Activated CD8-positive, alpha-beta memory T cell treated with anti-CD3 and anti-CD28 coated beads for 1 hour (primary cell): Measurements from ENCODE around the gene ADM2.
"Not testable (repeated sequence)": the region's sequence is repeated elsewhere in the genome, so short reads cannot be mapped to it uniquely, and the experiment has no call there.

Experiments used
- DNase-seq, 2 donors: peaks; one replicate each; pipeline ENCODE4 v3.0.0-alpha.2; 2020; ENCODE audit warnings: low read depth in 1 of 2; ENCODE audit errors: extremely low read depth in 1 of 2

ADM2 gene, protein sequence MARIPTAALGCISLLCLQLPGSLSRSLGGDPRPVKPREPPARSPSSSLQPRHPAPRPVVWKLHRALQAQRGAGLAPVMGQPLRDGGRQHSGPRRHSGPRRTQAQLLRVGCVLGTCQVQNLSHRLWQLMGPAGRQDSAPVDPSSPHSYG

DNA sequence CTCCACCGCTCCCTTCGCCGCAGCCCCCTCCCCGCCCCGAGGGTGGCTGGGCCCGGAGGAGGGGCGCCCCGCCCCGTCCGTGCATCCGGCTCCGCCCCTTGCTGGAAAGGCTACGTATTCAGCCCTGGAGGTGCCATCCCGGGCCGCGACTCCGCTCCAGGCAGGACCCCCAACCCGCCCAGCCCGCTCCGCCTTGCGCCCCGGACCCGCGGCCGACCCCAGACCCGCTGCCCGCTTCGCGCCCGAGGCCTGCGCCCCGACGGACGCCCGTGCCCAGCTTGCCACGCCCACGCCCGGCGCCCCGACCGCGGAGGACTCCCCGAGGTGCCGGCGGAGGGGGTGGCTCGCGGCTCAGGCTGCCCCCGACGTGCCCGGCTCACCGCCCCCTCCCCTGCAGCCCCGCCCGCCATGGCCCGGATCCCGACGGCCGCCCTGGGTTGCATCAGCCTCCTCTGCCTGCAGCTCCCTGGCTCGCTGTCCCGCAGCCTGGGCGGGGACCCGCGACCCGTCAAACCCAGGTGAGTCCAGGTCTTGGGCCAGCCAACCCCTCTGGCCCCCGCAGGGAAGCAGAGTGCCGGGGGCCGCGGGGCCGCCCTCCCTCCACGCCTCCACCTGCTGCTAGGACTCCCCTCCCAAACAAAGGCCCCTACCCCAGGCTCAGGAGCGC, at the start of gene ADM2:
Gene ADM2 (plus strand): TSS at position 104 of the 667 bp plus-strand sequence. CDS start 305 bp downstream, at position 409.
- DNase-seq = peak in 1 of 2 donors; percentile 45

DNA sequence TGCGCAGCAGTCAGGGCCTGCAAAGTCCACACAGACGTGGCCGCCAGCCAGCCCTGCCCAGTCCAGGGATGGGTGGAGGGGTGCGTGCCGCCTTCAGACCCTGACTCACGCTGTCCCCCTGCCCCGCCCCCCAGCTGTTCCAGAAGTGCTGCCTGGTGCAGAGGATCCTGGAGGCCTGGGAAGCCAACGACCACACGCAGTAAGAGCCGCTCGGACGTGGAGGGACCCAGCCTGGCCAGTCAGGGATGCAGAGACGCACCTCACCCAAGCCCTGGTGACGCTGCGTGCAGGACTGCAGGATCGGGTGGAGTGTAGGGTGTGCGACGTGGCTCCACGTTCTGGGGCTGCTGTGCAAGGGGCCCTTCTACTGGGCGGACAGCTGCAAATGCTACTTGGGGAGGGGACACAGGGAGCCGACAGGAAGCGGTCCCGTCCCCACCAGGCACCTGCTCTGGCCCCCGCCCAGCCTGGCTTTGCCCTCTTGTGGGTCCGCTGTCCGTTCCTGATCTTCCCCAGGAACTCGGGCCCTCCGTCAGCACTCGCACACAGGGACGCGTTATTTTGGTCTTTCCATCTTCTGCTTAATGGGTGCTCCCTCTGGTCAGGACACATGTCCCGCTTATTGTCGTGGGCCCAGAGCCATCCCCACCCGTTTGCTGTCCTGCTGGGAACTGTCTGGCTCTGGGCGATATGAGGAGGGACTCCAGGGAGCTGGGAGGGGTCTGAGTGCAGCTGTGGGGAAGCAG, 49.0 kb upstream of the ADM2 start:
- DNase-seq = no peak

DNA sequence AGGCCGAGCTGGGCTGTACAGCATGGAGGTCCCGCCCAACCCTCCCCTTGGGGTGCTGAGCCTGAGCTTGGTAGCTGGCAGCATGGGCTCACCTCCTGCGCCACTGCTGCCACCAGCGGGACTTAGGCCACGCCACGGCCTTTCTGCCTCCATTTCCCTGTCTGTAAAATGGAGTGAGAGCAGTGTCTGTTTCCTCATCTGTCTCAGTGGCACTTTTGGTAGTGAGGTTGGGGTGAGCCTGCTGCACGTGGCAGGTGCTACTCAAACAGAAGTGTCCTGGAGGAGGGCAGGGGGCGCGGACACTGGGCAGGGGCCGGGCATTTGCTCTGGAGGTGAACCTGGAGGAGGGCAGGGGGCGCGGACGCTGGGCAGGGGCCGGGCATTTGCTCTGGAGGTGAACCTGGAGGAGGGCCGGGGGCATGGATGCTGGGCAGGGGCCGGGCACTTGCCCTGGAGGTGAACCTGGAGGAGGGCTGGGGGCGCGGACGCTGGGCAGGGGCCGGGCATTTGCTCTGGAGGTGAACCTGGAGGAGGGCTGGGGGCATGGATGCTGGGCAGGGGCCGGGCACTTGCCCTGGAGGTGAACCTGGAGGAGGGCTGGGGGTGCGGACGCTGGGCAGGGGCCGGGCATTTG, 48.3 kb upstream of the ADM2 start:
- not testable (repeated sequence) for DNase-seq

DNA sequence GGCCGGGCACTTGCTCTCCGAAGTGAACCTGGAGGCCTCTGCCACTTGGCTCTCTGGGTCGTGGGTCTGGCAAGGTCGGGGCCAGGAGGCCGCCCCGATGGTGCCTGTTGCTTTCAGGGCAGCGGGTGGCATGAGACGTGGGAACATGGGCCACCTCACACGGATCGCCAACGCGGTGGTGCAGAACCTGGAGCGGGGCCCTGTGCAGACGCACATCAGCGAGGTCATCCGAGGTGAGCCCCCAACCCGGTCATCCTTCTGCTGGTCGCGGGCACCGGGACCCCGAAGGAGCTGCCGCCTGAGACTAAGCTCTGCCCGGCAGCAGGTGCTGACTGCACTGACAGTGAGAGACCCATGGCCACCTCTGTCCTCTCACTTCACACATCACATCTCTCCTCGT, 46.5 kb upstream of the ADM2 start:
- no peak for DNase-seq

DNA sequence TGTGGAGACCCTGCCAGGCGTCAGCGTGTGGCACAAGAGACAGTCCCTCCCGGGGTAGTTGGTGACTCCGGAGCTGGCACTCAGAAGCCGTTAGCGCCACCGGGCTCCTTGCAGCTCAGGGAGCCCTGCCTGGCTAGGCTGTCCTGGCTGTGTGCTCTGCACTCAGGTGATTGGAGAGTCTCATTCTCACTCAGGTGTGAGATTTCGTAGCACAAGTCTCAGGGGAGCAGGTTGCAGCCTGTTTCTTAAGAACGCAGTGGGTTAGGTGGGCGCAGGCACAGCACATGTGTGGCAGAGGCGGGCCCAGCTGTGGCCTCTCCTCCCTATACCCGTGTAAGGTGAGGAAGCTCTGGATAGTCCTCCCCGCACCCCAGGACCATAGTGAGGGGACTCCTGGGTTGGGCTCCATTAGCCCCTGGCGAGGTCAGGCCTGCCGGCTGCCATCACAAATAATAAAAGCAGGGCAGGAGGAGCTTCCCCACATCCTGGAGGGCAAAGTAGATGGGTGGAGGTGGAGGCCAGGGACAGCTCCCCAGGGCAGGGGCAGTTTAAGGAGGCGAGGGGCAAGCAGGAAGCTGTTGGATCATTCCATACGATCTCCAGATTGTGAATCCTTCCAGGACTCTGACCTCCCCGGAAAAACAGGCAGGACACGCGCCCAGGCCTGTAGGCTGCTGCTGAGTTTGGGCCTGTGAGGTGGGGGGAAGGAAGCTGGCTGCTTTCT, 45.9 kb upstream of the ADM2 start:
- DNase-seq = no peak

DNA sequence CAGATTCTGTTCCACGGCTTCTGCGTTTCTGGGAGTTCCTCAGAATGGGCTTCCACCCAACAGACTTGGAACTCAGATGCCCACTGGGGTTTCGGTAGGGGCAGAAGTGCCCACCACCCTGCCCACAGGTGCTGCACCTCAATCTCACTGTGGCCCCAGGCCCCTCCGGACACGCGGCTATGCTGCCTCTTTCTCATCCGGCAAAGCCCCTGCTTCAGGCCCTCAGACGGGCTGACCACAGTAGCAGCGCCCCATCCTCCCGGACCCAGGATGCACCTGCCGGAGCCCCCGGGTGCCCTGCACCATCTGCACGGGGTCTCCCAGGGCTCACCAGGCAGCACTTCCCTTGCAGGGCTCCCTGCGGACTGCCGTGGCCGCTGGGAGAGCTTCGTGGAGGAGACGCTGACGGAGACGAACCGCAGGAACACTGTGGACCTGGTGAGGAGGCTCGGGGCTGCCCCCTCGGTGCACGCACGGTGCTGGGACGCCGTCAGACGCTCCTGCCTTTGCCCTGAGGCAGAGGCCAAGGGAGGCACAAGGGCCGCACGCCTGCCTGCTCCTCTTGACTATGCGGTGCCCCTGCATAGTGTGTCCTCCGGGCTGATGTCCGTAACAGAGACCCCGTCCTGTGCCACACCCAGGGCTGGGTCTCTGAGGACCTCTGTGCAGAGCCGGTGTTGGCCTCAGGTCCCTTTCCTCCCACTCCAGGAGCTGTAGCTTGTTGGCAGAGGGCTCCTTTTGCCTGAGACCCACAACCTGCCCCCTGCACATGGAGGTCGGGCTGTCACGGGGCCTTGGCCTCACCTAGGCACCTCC, 45.1 kb upstream of the ADM2 start:
- DNase-seq = no peak

DNA sequence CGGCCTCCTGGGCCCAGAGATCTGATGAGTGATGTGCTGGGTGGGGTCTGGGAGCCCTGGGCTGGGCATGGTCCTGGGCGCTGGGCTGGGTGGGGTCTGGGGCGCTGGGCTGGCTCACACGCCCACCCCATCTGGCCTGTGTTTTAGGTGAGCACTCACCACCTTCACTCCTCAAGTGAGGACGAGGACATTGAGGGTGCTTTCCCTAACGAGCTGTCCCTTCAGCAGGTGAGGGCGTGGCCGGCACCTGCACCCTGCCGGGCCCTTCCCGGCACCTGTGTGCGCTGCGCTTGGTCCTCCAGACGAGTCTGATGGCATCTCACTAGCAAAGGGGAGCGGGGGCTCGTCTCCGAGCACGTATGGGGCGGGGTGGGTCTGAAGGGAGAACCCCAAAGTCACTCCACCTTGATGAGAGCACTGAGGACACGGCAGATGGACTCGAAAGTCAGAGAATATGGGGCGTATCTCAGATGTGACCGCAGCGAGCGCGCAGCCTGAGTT, 44.5 kb upstream of the ADM2 start:
- no peak for DNase-seq

DNA sequence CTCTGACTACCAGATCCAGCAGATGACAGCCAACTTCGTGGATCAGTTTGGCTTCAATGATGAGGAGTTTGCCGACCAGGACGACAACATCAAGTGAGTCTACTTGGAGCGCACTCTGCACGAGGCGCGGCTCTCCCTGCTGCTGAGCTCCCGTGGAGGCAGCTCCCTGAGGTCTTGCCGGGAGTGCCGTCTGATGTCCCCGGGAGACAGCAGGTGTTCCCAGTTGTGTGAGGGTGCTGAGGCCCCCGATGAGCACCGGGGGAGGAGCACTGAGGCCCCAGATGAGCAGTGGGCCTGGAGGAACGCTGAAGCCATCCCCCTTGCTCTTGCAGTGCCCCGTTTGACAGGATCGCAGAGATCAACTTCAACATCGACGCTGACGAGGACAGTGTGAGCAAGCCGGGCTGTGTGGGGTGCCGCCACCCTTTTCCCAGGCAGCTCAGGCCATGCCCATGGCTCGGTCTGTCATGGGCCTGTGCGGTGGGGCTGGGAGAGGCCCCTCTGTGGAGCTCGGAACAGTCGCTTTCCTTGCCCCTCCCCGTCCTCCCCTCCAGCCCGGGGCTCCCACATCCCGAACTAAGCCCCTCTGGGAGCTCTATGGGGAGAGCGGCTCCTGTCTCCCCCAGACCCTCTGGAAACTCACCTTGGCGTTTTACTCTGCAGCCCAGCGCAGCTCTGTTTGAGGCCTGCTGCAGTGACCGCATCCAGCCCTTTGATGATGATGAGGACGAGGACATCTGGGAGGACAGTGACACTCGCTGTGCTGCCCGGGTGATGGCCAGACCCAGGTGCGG, 43.6 kb upstream of the ADM2 start:
- DNase-seq = no peak

DNA sequence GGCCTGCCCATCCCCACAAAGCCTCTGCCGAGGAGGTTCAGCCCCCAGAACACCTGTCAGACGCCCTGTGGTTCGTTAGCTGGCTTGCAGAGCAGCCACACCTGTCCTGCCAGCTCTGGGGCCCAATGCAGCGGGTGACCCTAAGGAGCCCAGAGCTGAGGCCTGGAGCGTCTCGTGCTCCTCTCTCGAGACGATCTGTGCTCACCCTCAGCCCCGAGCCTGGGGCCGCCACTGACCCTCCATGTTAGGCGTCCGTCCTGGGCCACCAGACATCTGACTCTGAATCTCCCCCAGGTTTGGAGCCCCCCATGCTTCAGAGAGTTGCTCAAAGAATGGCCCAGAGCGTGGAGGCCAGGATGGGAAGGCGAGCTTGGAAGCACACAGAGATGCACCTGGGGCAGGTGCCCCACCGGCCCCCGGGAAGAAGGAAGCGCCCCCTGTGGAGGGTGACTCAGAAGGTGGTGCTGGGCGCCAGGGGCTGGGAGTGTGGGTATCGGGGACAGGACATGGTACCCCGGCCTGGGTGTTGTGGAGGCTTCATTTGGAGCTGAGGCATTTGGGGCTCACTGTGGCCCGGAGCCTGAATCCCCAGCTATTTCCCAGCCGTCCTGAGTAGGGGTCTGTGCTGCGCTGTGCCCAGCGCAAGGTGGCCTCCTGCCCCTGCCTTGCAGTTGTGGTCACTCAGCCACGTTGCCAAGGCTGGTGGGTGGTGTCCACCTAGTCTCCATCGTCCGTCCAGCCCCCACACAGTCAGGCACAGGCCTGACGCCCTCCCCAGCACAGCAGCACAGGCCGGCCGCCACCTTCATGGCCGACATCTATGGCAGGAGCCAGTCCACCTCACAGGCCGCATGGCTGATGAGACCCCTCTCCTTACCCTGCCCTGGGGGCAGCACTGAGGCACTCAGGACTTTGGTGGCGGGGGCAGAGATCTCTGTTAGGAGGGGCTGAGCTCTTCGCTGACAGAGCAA, 42.8 kb upstream of the ADM2 start:
- DNase-seq = no peak

DNA sequence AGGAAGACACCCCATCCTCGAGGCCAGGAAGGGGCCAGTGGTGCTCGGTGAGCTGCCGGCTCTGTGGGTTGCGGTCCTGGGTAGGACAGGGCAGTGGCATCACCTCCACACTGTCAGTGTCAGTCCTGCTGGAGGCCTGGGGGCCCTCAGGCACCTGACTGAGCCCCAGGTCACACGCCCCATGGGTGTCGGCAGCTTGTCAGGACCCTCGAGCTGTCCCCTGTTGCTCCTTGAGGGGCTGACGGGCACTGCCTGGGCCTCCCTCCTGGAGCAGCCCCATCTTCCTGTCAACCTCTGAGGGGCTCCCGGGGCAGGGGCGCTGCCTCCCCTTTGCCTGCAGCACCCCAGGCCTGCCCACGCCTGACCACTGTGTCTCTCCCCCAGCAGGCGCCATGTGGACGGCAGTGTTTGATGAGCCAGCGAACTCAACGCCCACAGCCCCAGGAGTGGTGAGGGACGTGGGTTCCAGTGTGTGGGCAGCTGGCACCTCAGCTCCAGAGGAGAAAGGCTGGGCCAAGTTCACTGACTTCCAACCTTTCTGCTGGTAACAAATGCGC, 42.0 kb upstream of the ADM2 start:
- DNase-seq = no peak

DNA sequence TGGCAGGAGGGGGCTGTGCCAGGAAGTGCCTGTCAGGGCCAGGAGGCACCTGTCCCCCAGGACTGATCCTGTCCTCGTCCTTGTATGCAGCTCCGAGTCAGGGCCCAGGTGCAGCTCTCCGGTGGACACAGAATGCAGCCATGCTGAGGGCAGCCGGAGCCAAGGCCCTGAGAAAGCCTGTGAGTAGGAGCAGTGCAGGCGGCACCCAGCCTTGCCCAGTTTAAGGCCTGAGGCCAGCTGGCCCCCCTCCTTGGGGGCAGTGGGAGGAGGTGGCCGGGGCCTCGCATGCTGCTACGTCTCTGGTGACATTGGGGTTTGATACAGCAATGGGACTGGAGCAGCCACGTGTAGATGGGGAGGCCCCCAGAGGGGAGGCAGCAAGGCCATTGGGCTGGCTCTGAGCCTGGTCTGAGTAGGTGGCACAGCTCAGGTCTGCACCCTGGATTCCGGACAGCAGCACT, 41.4 kb upstream of the ADM2 start:
- no peak for DNase-seq

DNA sequence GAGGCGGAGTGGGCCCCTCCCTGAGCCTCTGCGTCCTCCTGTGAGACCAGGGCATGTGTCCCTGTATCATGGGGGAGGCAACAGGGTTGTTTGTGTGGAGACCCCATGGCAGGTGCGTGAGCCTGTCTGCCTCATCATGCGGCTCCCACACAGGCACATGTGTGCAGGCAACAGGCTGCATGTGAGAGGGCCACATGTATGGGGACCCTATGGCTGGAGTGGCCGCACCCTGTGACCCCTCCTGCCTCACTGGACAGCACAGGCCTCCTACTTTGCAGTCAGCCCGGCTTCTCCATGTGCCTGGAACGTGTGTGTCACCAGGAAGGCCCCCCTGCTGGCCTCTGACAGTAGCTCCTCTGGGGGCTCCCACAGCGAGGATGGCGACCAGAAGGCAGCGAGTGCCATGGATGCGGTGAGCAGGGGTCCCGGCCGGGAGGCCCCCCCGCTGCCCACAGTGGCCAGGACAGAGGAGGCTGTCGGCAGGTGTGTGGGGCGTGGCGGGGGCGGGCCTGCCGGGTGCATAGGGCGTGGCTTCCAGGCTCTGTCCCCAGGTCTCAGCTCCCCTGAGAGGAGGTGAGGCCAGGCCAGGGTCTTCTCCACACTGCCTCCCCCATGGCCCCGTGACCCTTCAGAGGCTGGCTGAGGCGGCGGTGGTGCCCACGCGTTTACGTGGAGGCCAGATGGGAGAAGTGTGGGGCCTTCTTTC, 40.6 kb upstream of the ADM2 start:
- no peak for DNase-seq

DNA sequence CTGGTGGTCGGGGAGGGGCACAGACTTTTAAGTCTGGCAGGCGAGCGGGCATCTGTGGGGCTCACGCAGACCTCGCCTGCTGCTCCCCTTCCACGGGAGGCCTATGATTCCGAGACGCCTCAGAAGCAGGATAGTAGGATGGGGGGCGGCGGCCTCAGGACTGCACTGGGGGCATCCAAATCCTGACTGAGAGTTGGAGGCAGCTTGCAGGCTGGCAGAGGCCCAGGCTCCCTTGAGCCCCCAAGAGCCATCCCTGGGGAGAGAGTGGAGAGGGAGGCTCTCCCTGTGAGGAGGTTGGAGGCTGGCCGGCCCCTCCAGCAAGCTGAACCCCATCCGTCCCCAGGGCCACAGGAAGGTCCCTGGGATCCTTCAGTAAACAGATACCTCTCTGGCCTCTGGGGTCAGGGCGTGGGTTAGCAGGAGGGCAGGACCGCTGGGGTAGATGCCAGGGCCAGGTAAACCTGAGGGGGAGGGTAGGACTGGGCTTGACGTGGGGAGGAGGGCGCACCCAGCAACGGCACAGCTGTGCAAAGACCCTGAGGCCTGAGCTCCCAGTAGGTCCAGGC, 39.8 kb upstream of the ADM2 start:
- no peak for DNase-seq

DNA sequence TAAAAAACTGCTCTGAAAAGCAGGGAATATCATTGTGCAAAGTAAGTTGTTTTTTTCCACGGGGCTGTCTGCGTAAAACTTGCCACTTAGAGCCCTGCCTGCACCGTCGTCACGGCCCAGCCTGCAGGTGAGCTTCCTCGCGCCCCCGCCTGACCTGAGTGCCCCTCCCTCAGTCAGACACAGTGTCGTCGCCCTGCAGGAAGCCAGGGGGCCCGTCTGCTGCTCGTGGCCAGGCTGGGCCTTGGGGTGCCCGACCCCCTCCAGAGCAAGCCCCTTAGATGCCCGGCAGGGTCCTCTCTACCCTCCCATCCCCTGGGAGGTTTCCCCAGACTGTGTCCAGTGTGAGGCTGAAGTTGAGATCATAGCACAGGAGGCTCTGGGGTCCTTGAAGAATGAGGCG, 38.1 kb upstream of the ADM2 start:
- no peak for DNase-seq

DNA sequence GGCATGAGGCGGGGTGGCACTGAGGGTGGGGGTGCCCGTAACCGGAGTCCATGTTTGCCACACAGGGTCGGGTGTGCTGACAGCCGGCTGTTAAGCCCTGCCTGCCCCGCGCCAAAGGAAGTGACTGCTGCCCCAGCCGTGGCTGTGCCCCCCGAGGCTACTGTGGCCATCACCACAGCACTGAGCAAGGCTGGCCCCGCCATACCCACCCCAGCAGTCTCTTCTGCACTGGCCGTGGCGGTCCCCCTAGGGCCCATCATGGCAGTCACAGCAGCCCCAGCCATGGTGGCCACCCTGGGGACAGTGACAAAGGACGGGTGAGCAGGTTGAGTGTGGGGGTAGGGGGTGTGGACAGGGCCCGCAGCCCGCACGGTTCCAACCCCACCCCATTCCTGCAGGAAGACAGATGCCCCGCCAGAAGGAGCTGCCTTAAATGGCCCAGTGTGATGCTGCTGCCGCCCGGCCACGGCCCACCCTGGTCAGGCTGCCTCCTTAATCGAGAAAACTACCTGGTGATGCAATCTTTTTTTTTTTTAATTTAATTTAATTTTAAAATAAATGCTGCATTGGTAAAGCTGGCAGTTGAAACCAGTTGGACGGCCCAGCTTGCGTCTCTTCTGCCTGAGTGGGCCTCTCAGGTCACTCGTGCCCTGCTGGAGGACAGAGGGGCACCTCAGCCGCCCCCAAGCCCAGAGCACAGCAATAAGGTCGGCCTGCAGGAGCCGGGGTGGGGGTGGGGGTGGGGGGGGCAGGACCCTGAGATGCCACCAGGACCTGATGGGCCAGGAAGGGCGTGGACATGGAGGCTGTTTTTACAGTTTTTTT, 37.3 kb upstream of the ADM2 start:
- DNase-seq = no peak

DNA sequence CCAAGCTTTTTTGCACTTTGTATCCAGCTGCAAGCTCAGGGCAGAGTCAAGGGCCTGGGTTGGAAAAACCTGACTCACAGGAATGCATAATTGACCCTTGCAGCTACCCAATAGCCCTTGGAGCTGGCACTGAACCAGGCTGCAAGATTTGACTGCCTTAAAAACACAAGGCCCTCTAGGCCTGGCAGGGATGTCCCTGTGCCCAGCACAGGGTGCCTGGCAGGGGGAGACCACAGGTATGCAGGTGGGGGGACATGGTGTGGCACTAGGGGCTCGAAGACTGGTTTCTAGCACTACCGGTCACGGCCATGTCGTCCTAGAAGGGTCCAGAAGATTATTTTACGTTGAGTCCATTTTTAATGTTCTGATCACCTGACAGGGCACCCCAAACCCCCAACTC, 36.7 kb upstream of the ADM2 start:
- DNase-seq = no peak
